HG02798 (cell line): Measurements from ENCODE around the gene TRIM27.
A peak's percentile ranks its signal among the peaks of the same experiment; 100 is the strongest.
"Not testable (repeated sequence)": the region's sequence is repeated elsewhere in the genome, so short reads cannot be mapped to it uniquely, and the experiment has no call there.

Experiments
- ATAC-seq: cut with Tn5 transposase; IDR thresholded peaks from one replicate; pipeline ENCODE4 v1.9.1; 2021; ENCODE audit warnings: mild to moderate bottlenecking; ENCODE audit not compliant: unreplicated experiment, poor library complexity

The TRIM27 gene

DNA sequence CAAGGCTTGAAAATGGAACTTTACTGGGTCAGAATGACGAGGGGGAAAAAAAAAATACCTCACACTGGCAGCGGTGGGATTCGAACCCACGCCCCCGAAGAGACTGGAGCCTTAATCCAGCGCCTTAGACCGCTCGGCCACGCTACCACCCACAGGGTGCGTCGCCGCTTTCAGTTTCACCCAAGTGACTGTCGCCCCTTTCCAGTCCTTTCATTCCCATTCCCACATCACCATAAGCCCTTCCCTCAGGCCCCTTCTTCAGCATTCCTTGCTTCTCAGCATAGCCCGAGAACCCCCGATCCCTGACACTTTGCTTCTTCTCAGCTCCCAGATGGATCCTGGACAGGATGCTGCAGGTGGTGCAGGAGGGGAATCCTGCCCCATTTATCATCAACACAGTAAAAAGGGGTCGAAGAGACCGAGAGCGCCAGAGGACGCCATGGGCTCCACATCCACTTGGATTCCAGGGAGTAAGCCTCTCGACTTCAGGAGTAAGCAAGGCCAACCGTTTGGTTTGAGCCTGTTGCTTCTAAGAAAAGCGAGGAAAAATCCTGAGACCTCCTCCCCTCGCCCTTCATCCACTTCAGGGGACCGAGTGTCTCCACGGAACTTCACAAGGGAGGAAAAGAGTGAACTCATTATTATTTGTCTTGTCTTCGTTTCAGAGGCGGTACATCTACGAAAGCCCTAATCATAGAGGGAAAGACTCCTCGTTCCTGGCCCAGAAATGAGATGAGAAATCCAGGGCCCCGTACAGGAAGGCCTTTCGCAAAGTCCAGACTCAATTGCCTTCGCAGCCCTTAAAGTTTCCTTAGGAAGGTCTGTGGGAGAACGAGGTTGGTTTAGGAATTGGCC is 20.0 kb upstream of the TRIM27 start:
- ATAC-seq, result peak; percentile 24

DNA sequence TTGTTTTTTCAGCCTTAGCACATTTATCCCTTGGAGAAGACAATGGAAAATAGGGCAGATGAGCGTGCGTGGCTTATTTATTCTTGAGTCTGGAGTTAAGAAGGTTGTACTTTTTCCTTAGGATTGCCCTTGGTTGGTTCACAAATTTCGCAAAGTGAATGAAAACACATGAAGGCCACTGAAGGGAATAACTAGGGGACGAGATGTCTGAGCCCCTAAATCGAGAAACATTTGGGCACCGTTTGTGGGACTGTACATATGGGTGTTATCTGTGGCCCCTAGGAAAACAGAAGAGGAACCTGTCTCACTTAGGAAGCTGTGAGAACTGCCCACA is 19.4 kb upstream of the TRIM27 start:
- ATAC-seq, result no peak

DNA sequence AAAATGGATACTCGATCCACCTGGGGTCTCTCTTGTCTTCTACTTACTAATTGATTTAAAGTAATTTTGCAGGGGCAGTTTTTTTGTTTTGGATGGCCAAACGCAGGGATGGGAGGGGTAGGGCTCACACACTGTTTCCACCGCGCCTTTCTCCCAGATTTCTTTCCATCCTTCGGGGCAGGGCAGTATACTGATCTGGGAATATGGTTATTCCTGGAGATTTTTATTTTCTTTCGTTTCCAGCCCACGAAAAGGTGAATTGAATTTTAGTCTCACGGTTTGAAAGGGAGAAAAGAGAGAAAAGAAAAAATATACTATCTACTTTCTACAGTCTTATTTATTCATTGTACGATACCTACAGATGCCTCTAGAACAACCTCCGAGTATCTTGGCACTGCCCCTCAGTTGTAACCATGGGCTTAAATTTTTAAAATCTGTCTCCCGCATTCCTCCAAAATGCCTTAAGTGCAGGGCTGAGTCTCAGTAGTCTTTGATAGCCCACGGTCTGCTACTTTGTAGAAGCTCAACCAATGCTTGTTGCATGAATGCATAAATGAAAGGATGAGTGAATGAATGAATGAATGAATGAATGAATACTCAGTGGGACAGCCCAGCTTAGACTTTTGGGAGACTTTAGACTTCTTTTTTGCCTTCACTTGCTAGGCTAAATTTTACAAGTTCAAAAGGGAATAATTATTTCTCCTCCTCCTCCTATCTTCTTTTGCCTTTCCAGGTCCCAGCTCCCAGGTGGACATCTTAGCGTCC is 18.1 kb upstream of the TRIM27 start:
- no peak for ATAC-seq

DNA sequence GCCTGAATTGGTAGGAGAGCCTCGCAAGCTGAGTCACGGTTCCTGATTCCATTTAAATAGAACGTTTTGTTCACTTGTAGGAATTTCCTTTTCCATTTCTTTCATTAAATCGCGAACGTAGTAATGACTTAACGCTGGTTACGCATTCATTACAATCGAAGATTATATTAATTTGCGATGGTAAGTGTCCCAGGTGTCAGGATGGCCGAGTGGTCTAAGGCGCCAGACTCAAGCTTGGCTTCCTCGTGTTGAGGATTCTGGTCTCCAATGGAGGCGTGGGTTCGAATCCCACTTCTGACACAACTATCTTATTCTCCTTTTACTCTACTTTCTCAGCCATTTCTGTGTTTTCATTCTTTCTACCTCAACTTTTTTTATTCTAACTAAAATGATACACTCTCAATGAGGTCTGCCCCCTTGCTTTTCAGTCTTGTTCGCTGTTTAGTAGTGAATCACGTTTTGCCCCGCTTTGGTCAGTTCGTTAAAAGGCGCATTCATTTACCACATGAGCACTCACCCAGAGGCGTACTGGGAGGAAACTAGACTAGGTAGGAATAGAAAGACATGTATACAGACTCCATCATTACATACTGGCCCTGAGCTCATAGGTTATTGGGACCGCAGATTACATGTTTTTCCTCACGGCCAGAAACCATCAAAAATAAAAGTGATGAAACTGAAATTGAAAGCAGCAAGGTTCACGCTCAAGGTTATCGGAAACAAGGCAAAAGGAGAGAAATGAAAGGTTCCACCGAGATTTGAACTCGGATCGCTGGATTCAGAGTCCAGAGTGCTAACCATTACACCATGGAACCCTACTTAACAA is 17.3 kb upstream of the TRIM27 start:
- ATAC-seq, result peak; percentile 68

DNA sequence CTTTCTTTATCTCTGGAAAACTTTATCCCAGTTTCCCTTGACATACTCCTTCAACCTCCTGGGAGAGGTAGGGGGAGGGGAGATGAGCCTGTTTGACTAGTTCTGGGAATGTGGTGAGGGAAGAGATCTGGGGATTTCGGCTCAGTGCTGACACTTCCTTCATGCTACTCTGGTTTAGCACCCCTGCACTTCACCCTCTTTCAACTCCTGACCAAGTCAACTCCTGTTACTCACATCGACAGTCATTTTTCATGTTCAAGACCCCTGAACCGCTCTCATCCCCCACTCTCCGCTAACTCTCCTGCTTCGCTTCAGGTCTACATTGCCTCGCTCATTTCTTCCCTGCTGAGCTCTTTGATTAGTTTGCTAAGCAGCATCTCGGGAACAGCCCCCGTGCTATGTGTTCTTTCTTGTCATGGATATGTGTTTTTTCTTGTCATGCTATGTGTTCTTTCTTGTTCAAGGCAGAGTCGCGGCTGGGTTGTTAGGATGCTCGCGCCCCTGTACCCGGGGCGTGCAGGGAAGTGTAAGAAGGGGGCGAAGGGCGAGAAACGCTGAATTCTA is 16.6 kb upstream of the TRIM27 start:
- ATAC-seq, result peak; percentile 15

DNA sequence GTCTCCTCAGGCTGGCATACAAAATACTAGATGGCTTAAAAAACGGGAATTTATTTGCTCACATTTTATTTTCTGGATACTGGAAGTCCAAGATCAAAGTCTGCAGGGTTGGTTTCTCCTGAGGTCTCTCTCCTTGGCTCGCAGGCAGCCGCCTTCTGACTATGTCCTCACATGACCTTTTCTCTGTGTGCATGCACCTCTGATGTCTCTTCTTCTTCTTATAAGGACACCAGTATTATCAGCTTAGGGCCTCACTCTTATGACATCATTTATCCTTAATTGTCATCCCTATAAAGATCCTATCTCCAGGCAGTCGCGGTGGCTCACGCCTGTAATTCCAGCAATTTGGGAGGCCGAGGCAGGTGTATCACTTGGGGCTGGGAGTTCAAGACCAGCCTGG is 9.3 kb upstream of the TRIM27 start:
- ATAC-seq, result no peak

DNA sequence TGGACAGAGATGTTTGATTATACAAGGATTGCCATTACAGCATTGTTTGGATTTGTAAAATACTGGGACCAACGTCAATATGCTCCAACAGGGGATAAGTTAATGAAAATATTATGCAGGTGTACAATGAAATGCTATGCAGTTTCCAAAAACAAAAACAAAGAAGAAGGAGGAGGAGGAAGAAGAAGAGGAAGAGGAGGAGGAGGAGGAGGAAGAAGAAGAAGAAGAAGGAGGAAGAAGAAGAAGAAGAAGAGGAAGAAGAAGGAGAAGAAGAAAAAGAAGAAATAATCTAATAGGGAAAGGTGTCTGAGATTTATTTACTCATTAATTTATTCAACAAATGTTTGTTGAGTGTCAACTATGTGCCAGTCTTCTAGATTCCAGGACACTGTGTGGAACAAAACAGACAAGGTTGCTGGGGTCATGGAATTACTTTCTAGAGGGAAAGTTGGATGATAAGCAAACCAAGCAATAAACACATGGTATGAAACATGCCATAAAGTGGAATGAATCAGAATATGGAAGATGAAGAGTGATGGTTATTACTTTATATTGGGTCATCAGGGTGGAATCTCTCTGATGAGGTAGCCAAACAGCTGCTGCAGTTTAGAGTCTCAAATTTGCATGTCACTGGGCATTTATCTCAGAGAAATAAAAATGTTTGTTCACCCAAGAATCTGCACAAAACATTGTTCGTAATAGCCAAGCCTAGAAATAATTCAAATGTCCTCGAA is 6.3 kb upstream of the TRIM27 start:
- ATAC-seq, result no peak

DNA sequence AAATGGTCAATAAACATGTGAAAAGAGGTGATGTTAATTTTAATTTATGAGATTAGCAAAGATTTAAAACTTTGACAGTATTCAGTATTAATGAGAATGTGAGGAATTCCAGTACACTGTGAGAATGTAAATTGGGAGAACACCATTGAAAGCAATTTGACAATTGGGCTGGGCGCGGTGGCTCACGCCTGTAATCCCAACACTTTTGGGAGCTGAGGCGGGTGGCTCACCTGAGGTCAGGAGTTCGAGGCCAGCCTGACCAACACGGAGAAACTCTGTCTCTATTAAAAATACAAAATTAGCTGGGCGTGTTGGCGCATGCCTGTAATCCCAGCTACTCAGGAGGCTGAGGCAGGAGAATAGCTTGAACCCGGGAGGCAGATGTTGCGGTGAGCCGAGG is 5.6 kb upstream of the TRIM27 start:
- not testable (repeated sequence) for ATAC-seq

DNA sequence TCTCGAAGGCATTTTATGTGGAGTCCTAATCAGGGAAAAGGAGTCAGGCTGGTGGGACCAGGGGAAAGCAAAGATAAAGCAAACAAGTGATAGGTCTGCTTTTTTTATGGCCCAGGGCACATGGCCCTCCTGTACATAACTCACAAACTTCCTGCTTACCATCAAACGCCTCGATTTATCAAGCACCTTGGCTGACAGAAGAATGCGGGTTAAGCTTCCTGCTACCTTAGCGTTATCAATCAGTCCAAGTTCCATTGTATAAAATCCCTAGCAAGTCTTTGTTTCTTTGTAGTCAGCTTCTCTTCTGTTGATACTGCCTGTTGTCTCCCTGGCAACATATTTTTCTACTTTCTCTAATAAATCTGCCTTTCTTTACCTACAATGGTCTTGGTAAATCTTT is 4.1 kb upstream of the TRIM27 start:
- no peak for ATAC-seq

DNA sequence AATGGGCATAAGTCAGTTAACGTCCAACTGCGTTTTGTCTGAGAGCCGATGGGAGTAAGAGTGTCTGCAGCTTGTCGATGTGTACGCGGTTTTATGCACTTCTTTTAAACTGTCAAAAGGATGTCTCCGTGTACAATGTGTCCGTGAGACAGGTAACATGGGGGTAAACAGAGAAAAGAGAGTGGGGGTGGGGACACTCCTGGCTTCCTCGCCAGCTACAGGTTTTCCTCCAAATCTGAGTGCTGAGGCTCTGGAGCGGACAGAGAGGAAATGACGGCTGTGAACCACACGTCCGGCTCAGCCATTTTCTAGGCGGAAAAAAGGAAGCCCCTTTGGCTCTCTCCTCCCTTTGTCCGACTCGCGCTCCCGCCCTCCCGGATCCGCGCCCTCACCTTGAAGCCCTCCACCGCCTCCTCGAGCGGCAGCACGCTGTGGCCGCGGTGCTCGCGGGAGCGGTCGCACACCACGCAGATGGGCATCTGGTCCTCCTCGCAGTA is 916 bp downstream of the TRIM27 start:
- peak; percentile 24 for ATAC-seq

DNA sequence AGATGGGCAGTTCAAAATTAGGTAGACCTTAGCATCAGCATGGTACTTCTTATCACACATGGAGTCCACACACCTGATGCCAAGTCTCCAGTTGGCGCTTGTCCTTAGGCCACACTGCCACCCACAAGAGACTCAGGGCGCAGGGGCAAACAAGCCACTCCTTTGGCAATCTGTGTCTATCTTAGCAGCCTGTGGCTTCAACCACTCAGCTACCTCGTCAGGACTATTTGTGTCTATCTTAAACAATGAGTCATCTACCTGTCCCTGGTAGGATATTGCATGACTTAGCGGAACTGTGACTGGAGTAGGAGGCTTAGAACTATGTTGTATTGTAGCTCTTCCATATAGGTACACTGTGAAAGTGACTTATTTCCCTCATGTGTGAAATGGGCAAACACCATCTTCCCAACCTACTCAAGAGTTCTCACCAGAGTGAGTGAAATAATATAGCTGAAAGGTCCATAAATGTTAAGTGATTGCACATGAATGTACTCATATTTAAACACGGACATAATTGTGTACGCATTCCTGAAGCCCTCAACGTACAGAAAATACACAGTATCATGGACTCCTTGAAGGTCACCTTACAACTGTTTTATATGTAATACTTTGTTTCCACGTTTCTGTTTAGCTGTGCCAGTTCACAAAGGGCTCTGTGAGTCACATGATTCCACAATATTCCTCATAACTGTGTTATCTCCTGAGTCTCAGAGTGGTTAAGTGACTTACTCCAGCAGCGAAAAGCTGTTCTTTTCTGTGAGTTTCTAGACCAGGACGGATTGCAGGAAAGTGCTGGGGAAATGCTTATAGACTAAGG is 1.6 kb downstream of the TRIM27 start:
- ATAC-seq, result no peak

DNA sequence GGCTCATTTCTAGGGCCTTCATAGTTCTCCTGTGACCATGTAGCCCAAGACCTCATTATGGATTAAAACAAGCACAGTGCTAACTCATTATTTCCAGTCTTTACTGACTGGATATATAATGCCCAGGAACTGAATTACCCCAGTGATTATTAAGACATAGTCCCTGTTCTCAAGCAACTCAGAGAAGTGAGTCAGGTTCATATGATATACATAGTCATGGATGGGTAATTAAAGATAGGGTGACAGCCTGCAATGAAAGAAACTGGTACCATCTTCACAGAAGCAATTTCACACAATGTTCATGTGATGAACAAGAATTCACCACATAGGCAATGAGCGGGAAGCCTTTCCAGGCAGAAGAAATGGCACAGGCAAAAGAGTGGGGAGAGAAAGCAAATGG is 3.5 kb downstream of the TRIM27 start:
- ATAC-seq, result no peak

DNA sequence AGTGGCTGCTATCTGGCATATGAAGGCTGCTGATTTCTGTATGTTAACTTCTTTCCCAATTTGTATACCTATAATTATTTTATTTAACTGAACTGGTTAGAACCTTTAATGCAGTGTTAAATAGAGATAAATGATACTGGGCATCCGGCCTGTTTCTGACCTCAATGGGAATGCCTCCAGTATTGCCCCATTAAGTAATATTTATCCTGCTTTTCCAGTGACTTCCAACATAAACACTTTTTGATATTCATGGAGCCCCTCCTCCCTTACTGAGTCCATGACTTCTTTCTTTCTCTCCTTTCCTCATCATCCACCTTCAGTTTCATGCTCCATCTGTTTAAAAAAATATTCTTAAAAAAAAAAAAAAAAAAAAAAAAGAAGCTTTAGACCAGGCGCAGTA is 8.8 kb downstream of the TRIM27 start:
- no peak for ATAC-seq

DNA sequence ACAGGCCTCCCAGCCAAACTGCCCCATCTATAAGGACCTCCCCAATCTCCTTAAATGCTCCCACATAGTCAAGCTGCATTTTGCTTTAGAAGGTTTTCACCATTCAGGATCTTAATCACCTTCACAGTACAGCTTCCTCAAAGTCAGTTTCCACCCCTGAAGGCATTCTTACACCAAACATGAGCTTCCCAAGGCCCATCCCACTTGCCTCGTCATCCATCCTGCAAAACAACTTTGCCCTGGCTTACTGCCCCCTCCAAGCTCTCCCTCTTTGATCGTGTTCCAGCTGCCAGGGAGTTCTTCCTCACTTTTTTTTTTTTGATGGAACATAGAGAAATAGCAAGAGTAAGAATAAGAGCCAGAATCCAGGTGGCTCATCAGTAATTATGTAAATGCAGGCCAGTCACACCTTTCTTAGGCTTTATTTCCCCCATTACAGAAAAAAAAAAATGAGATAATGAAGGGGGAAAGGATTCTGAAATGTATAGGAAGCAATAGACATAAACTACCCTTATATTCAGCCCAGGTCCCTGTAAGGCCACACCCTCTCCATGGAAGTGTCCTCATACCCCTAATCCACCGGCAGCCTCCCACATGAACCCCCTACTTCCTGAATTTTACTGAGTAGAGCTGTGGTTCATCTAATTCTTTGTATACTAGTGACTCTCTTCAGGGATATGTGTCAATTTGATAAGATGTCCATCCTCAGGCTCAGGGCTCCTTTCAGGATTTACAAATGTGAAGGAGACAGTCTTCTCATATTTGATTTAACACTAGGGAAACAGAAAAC is 12.7 kb downstream of the TRIM27 start:
- ATAC-seq, result no peak

DNA sequence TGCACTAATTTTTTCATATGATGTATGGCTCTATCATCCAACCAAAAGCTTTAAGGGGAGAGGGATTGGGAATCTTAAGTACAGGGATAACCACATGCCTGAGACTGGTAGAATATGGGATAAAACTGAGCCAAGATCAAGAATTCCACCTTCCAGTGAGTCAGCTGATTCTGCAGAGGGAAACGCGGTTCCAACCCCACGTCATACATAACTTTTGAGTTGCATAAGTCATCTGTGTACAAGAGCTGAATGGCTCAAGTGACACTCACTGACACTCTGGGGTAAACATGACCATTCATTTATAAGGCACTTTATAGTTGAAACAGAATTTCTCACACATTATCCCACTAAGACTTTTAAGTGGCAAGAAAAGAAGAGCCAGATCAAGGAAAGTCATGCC is 16.4 kb downstream of the TRIM27 start:
- no peak for ATAC-seq

DNA sequence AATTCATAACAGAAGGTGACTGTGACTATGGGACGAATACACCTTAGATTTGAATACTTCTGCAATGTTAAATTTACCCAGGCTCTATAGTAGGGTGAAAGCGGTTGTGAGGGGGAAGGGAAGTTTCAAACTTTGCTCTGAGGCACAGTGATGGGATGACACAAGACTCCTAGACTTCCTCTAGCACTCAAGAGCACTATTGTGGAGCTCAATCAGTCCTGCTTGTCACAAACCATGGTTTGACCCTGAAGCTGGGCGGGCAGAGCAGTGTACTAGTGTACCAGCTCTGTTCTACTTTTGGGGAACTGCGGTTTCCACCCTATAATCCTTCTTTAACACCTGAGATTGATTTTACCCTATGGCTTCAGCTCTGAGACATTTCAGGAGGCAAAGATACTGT is 17.1 kb downstream of the TRIM27 start:
- no peak for ATAC-seq

DNA sequence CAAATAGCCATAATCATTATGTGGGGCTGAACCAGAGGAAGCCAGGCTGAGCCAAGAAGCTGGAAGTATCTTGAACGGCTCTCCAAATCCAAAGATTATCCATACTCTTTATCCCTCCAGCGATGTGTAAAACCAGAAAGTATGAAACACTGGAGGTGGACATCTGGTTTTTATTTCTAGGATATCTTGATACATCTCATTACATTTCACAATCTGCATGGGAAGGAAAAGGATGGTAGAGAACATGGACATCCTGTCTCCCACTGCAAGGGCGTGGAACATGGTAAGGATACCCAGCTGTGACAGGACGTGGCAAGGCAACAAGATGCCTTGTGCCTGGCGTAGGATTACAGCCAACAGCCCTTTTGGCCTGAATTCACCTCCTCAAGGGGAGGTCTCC is 20.1 kb downstream of the TRIM27 start:
- no peak for ATAC-seq

DNA sequence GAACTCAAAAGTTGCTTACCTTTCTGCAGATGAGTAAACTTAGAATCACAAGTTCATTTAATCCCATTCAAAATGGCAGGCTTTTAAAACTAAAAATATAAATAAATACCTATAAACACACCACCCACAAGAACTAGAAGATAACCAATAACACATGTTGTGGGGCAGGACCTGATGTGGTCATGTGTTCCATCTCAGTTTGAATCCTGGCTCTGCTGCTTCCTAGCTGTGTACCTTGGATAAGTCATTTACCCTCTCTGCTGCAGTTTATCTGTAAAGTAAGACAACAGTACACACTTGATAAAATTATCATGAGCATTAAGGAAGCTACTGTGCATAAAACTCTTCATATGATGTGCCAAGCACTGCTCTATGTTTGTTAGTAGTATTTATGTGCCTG is 22.0 kb downstream of the TRIM27 start:
- ATAC-seq, result no peak
